Esophagus muscularis mucosa (tissue), 3 donors: Measurements from ENCODE around the gene ZNF217.

Source experiments
- CTCF ChIP-seq, 3 experiments: fragments of 200-600 bp in 2 of 3; fragments of 450-650 bp in 1 of 3; sonication (generic) in 2 of 3; IDR thresholded peaks; one replicate each; pipeline ENCODE4 v1.5.1; 2017 to 2019; ENCODE audit warnings: antibody characterized with exemption in 3 of 3, mild to moderate bottlenecking in 2 of 3, moderate library complexity in 1 of 3
- EP300 ChIP-seq: sonication (generic); formaldehyde crosslinking; IDR thresholded peaks from one replicate; pipeline ENCODE4 v1.6.1; 2017; ENCODE audit warnings: antibody characterized with exemption

- no peak for TF ChIP-seq EP300
- TF ChIP-seq CTCF (IDR thresholded peaks at IDR 0.05), result no peak
These were observed 32.9 kb upstream of the ZNF217 start for GRCh38 chr20:53626584-53626983.
